ENCODE measurements around the gene UPB1.

DNA sequence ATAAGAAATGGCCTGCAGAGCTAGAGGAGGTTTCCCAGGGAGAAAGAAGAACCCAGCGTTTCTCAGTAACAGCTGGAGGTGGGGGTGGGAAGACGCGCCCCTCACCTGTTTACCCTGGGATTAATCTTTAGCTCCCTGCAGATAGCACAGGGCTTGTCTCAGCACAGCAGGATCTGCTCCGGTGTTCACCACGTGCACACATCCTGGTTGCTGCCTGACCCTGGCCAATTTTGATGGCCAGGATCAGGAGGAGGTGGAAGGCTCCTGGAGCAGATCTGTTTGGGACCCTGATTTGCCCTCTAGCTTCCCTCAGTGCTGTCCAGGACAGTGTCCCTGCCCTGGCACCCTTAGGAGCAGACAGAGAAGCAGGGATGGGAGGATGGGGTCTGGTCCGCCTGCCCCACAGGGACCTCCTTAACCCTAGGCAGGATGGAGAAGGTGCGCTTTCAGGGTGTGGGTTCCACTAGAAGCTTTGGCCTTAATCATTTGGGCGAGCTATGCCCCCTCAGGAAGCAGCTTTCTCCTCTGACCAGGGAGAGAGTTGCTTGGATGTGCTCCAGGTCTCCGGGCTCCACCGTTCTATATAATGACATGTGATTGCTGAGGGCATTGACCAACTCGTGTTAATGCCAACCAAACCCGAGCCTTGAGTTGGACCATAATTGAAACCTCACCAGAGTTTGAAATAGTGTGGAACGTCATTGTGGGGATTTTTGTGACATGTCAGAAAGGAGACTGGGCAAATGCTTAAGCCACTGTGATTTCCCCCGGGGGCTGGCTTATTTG, 19.3 kb downstream of the UPB1 start:
- TF ChIP-seq CTCF (IDR thresholded peaks at IDR 0.05; ENCODE audit: low read length): no peak
- no peak for TF ChIP-seq EZH2phosphoT487 (IDR thresholded peaks at IDR 0.05; ENCODE audit: low read length)
- no peak for TF ChIP-seq EZH2 (optimal IDR thresholded peaks at IDR 0.05; ENCODE audit: low read depth, low read length)
